ENCODE results near the gene GNB1L. TPM values are rescaled to one million over a fixed set of nuclear protein-coding genes. Genes with fewer than 3 reads are reported as not detected.

GNB1L gene
- total and polyA plus RNA-seq, 9 of the 15 experiments (the other 6 are each of a cell fraction or from before 2014, with no cell fraction given): 0.56 to 50.5 (median 10.2) TPM

DNA sequence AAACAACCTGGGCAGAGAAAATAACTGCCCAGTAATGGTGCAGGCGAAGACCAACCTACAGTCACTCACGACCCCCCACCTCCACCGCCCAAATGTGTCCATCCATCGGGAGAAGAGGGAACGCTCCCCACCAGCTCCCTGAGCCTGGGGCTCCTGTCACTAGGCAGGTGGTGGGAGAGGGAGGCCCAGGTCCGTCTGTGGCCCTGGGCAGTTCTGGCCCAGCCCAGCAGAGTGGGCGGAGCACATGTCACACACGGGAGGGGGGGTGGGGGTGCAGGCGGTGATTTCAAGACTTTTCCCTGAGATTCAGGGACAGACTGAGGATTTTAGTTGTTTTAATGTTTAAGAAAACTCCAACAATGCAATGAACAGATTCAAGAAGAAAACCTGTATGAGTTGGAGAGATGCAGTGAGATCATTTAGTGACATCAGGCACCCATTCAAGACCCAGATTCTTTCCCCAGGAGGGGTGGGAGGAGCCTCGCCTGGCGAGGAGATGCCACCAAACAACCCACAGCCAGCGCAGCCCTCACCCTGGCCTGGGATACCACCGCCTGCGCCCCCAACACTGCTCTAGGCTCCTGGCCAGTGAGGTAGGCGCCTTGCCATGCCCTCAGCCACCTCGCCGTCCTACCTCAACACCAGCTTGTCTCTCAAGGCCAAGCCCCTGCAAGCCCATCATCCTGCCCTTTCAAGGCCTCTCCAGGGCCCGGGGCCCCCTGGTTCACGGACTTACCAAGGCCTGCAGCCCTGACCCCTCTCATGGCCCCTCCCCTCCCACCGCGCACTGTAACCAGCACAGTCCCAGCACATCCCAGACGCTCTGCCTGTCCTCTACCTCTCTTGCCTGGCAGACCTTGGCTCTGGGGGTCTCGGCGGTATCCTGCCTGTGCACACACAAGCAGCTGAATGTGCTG, 57.3 kb downstream of the GNB1L start (continued):
- TF ChIP-seq FOXM1 (IDR thresholded peaks at IDR 0.05; ENCODE audit: low read depth) (no peak), FOXM1 (CRISPR knock-in tag; IDR thresholded peaks at IDR 0.05; ENCODE audit: low read depth) (no peak), CTBP1 (IDR thresholded peaks at IDR 0.05; ENCODE audit: borderline replicate concordance) (no peak), SPI1 (IDR thresholded peaks at IDR 0.05; ENCODE audit: borderline replicate concordance, low read depth, low read length) (no peak), MBD2 (IDR thresholded peaks at IDR 0.05; ENCODE audit: borderline replicate concordance, low read depth) (no peak), BRF1 (IDR thresholded peaks at IDR 0.05; ENCODE audit: borderline replicate concordance, extremely low read depth, insufficient read length) (no peak), KDM5B (IDR thresholded peaks at IDR 0.05; ENCODE audit: insufficient replicate concordance, low read depth, low read length) (peak; percentile 27), MYC (IDR thresholded peaks at IDR 0.05; ENCODE audit: low read depth, low read length) (no peak), MYC (CRISPR knock-in tag; IDR thresholded peaks at IDR 0.05; ENCODE audit: borderline replicate concordance, low read depth) (peak; percentile 30; the same call in 1 of the 2 replicates), ZNF57 (CRISPR knock-in tag; IDR thresholded peaks at IDR 0.05) (0 out of 2 replicates have a peak, but pooled peaks have one; percentile 13), ZNF699 (CRISPR knock-in tag; IDR thresholded peaks at IDR 0.05; ENCODE audit: insufficient replicate concordance) (peak; percentile 43), ZNF184 (CRISPR knock-in tag; IDR thresholded peaks at IDR 0.05) (0 out of 2 replicates have a peak, but pooled peaks have one; percentile 1), OTX1 (CRISPR knock-in tag; IDR thresholded peaks at IDR 0.05) (peak; percentile 71; the same call in 1 of the 2 replicates)
- TF ChIP-seq, protein P1, sequence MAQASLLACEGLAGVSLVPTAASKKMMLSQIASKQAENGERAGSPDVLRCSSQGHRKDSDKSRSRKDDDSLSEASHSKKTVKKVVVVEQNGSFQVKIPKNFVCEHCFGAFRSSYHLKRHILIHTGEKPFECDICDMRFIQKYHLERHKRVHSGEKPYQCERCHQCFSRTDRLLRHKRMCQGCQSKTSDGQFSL (CRISPR knock-in tag; IDR thresholded peaks at IDR 0.05): no peak
- TF ChIP-seq, protein P1 (tag; IDR thresholded peaks at IDR 0.05): peak in 1 of 2 experiments; percentile 68; a peak in 2 of 4 replicates
- TF ChIP-seq, protein P2, sequence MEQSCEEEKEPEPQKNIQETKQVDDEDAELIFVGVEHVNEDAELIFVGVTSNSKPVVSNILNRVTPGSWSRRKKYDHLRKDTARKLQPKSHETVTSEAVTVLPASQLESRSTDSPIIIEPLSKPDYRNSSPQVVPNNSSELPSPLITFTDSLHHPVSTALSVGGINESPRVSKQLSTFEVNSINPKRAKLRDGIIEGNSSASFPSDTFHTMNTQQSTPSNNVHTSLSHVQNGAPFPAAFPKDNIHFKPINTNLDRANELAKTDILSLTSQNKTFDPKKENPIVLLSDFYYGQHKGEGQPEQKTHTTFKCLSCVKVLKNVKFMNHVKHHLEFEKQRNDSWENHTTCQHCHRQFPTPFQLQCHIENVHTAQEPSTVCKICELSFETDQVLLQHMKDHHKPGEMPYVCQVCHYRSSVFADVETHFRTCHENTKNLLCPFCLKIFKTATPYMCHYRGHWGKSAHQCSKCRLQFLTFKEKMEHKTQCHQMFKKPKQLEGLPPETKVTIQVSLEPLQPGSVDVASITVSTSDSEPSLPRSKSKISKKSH (CRISPR knock-in tag; IDR thresholded peaks at IDR 0.05): no peak
- TF ChIP-seq, protein P3, sequence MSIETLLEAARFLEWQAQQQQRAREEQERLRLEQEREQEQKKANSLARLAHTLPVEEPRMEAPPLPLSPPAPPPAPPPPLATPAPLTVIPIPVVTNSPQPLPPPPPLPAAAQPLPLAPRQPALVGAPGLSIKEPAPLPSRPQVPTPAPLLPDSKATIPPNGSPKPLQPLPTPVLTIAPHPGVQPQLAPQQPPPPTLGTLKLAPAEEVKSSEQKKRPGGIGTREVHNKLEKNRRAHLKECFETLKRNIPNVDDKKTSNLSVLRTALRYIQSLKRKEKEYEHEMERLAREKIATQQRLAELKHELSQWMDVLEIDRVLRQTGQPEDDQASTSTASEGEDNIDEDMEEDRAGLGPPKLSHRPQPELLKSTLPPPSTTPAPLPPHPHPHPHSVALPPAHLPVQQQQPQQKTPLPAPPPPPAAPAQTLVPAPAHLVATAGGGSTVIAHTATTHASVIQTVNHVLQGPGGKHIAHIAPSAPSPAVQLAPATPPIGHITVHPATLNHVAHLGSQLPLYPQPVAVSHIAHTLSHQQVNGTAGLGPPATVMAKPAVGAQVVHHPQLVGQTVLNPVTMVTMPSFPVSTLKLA (conservative IDR thresholded peaks at IDR 0.05): no peak
- TF ChIP-seq, protein P4, sequence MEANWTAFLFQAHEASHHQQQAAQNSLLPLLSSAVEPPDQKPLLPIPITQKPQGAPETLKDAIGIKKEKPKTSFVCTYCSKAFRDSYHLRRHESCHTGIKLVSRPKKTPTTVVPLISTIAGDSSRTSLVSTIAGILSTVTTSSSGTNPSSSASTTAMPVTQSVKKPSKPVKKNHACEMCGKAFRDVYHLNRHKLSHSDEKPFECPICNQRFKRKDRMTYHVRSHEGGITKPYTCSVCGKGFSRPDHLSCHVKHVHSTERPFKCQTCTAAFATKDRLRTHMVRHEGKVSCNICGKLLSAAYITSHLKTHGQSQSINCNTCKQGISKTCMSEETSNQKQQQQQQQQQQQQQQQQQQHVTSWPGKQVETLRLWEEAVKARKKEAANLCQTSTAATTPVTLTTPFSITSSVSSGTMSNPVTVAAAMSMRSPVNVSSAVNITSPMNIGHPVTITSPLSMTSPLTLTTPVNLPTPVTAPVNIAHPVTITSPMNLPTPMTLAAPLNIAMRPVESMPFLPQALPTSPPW (CRISPR knock-in tag; IDR thresholded peaks at IDR 0.05): peak; percentile 52
- TF ChIP-seq, protein P5, sequence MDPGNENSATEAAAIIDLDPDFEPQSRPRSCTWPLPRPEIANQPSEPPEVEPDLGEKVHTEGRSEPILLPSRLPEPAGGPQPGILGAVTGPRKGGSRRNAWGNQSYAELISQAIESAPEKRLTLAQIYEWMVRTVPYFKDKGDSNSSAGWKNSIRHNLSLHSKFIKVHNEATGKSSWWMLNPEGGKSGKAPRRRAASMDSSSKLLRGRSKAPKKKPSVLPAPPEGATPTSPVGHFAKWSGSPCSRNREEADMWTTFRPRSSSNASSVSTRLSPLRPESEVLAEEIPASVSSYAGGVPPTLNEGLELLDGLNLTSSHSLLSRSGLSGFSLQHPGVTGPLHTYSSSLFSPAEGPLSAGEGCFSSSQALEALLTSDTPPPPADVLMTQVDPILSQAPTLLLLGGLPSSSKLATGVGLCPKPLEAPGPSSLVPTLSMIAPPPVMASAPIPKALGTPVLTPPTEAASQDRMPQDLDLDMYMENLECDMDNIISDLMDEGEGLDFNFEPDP (CRISPR knock-in tag; IDR thresholded peaks at IDR 0.05): 0 out of 2 replicates have a peak, but pooled peaks have one; percentile 66
